Uterus (tissue), 2 donors: ENCODE data around the gene UPK3BL2.
"Not testable (repeated sequence)": the region's sequence is repeated elsewhere in the genome, so short reads cannot be mapped to it uniquely, and the experiment has no call there.

Source experiments
- CTCF ChIP-seq, 4 experiments: fragments of 200-600 bp in 2 of 4; fragments of 450-650 bp in 2 of 4; sonication (generic) in 2 of 4; IDR thresholded peaks; one replicate each; pipeline ENCODE4 v1.5.1; 2016 to 2019; ENCODE audit warnings: antibody characterized with exemption in 4 of 4, mild to moderate bottlenecking in 2 of 4, moderate library complexity in 1 of 4
- POLR2A ChIP-seq, 2 donors: fragments of 450-650 bp; IDR thresholded peaks; one replicate each; pipeline ENCODE4 v1.6.1; 2016; ENCODE audit warnings: antibody characterized with exemption in 2 of 2, mild to moderate bottlenecking in 1 of 2, moderate library complexity in 1 of 2

- not testable (repeated sequence) for TF ChIP-seq CTCF, POLR2A (IDR thresholded peaks at IDR 0.05)
These were observed 2.9 kb upstream of the UPK3BL2 start for GRCh38 chr7:102546353-102546752.
